Activated gamma-delta T cell (primary cell): ENCODE data around the gene TRAF6.
"Not testable (repeated sequence)": the region's sequence is repeated elsewhere in the genome, so short reads cannot be mapped to it uniquely, and the experiment has no call there.

Experiments
- DNase-seq: peaks from one replicate; lab custom pipeline; 2025; lab: John Stamatoyannopoulos, UW
- total RNA-seq, 2 donors: gene quantifications; one replicate each; lab custom pipeline; 2026; lab: John Stamatoyannopoulos, UW

TRAF6 gene, protein sequence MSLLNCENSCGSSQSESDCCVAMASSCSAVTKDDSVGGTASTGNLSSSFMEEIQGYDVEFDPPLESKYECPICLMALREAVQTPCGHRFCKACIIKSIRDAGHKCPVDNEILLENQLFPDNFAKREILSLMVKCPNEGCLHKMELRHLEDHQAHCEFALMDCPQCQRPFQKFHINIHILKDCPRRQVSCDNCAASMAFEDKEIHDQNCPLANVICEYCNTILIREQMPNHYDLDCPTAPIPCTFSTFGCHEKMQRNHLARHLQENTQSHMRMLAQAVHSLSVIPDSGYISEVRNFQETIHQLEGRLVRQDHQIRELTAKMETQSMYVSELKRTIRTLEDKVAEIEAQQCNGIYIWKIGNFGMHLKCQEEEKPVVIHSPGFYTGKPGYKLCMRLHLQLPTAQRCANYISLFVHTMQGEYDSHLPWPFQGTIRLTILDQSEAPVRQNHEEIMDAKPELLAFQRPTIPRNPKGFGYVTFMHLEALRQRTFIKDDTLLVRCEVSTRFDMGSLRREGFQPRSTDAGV
- 44.0 to 56.7 reads per million in 2 donors for total RNA-seq

DNA sequence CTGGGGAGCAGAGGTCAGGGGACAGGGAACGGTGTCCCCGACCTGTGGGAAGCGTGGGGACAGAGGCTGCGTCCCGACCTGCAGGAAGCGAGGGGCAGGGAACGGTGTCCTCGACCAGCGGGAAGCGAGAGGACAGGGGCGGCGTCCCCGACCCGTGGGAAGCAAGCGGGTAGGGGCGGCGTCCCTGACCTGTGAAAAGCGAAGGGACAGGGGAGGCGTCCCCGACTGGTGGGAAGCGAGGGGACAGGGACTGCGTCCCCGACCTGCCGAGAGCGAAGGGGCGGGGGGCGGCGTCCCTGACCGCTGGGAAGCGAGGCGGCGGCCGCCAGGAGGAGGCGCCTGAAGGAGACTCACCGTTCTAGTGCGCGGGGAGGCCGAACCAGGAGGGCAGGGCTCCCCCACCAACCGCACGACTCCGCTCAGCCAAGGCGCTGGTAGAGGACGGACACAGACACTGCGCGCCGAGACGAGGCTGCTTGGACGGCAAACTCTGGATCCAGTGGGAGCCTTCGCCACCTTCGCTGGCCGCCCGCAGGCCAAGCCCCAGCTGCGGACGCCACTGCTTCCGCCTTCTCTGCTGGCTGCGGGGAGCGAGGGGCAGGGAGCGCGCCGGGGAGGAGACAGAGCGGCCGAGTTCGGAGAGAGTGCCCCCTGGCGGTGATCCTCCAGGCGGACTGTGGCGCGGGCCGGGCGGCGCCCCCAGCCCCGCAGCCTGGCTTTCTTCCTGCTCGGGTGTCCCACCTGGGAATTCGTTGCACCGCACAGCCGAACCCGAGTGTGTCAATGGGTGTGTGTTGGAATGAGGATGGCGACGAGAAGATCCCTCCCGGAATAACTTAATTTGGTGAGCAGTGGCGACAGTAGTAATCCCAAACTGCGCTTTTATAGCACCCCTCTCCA, at the start of gene TRAF6:
TRAF6 (minus strand) TSS at position 579 of the 900 bp plus-strand sequence. CDS start 8,757 bp downstream, outside the sequence.
- DNase-seq, result peak; percentile 66

DNA sequence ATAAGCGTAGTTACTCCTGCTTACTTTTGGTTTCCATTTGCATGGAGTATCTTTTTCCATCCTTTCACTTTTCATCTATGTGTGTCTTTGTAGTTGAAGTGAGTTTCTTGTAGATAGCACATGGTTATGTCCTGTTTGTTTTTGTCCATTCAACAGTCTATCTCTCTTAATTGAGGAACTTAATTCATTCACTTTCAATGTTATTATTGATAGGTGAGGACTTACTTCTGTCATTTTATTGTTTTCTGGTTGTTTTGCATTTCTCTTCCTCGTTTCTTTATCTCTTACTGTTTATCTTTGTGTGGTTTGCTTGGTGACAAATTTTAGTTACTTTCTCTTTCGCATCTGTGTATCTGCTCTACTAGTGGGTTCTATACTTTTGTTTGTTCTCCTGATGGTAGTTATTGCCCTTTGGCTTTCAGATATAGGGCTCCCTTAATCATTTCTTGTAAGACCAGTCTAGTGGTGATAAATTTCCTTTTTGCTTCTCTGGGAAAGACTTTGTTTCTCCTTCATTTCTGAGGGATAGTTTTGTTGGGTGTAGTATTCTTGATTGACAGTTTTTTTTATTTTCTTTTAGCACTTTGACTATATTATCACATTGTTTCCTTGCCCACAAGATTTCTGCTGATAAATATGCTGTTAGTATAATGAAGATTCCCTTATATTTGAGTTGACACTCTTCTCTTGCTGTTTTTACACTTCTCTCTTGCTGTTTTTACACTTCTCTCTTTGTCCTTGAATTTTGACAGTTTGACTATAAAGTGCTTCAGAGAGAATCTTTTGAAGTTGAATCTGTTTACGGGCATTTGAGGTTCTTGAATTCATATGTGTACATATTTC, 48.7 kb upstream of the TRAF6 start:
- no peak for DNase-seq

DNA sequence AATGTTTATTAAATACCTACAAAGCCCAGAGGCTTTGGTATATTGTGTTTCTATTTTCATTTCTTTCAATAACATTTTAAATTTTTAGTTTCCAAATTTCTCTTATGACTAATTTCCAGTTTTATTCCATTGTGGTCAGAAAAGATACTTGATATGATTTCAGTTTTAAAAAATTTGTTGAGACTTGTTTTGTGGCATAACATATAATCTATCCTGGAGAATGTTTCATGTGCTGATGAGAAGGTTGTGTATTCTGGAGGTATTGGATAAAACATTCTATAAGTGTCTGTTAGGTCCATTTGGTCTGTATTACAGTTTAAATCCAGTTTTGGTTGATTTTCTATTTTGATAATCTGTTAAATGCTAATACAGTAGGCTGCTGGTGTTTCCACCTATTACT, 47.9 kb upstream of the TRAF6 start:
- DNase-seq, result no peak

- DNase-seq, result not testable (repeated sequence)
These were observed 47.3 kb upstream of the TRAF6 start for GRCh38 chr11:36557390-36557789.

DNA sequence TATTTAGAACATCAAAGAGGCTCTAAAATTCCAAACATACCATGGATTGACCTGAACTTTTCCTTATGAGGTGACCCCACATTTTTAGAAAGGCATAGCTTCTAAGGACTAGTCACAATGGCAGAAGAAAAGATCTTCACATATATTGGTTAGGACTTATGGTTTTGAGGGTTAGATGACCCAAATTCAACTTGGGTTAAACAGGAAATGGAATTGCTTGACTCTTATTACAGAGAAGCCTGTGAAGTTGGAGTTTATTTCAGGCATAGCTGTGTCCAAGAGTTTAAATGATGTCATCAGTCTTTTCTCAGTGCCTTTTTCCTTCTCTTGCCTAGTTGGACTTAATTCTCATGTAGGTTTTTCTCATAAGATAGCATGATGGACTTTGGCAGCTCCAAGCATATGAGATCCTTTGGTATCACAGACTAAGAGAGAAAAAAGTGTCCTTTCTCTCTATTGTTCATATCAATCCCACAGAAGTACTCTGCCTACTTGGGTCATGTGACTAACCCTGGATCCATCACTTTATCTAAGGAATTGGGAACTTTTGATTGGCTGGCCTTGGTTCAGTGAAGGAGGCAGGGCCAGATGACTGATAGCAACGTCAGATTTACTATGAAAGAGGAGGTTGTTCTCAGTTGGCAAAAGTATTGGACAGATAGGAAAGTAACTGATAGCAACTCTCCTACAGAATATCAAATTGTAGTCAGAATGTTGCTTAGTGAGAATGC, 40.5 kb upstream of the TRAF6 start:
- DNase-seq, result no peak

- DNase-seq, result no peak
These were observed 30.9 kb upstream of the TRAF6 start for GRCh38 chr11:36540998-36541397.

- no peak for DNase-seq
These were observed 24.3 kb upstream of the TRAF6 start for GRCh38 chr11:36534276-36534840.

GRCh38 chr11:36532941-36533601, 23.0 kb upstream of the TRAF6 start:
- no peak for DNase-seq

DNA sequence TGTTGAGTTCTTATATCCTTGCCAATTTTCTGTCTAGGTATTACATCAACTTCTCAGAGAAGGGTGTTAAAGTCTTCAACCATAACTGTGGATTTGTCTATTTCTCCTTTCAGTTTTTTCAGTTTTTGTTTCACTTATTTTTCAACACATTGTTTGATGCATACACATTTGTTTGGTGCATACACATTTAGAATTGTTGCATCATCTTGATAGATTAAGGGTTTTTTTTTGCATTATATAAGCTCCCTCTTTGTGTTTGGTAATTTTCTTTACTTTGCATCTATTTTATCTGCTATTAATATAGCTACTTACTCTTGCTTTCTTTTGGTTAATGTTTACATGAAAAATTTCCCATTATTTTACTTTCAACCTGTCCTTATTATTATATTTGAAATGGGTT, 20.8 kb upstream of the TRAF6 start:
- DNase-seq, result no peak

DNA sequence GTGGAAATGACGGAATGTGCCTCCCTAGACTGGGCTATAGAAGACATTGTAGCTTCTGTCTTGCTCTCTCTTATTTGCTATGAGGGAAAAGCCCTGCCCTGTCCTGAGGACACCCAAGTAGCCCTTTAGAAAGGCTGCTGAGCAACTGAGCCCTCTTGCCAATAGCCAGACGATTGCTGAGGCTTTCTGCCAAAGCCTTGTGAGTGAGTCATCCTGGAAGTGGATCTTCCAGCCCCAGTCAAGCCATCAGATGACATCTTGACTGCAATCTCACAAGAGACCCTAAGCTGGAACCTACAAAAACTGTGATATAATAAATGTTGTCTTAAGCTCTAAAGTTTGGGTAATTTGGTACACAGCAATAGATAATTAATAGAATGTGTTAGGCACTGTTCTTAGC, 3.9 kb upstream of the TRAF6 start:
- DNase-seq, result no peak

DNA sequence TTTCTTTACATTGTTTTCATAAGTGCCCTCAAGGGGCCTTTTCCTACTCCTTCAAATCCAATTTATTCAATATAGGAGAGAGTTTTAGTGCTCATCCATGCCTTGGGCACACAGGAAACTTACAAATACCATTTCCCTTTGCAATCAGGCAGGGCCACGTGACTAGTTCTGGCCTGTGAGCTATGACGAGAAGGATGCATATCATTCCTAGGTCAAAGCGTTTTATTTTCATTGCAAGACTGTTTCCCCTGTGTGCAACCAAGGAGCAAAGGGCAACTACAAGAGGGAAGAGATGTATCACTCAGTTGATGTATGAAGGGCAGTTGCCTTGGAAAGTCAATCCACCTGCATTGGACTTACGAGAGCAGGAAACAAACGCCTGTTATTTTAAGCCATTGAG, 1.9 kb upstream of the TRAF6 start:
- DNase-seq, result no peak

- DNase-seq, result not testable (repeated sequence)
These were observed 990 bp upstream of the TRAF6 start for GRCh38 chr11:36511062-36511461.

DNA sequence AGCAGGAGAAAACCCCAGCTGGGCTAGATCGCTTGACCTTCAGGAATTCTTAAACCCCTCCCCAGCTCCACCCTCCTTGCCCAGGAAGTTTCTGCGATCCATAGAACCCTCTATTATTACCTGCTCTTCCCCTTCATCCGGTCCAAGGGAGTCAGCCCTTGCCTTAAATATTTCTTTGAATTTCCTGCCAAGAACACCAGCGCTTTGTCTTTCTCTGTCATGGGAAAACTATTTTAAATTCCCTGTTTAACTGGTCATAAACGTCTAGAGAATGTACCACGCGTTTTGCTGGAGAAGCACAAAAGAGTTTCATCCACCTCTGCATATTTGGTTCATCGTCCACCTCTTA, 496 bp upstream of the TRAF6 start:
- DNase-seq, result no peak

DNA sequence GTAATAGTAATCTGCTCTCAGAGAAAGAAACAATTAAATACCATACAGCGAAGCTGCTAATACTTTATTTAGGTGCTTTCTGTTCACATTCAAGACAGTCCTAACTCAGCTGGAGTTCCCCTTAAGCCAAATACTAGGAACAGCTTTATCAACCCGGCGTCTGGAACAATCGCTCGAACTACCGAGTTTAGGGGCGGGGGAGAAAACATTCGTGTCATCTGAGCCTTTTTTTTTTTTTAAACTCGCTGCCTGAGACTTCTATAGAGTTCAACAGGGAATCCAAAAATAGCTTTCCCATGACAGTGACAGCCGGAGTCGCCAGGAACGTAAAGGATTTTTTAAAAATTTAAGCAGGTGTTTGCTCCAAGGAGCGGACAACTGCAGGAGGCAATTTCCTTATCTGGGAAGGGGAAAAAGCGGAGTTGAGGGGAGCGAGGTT, 852 bp downstream of the TRAF6 start:
- DNase-seq, result no peak

DNA sequence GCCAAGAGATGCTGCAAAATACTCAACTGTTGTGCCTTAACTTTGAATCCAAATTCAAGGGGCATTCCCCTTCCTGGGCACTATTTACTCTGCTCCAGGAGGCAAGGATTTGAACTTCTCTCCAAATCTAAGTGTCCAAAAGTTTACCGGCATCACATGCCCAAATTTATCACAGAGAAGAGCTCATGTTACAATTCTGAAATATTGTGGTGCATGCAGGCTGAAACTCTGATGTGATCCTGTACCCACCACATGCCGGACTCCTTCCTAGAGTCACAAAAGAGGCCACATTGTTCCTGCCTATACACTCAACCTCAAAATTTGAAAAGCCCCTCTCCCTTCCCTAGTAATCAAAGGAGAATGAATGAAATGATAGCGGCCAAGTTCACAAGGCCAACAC, 1.3 kb downstream of the TRAF6 start:
- DNase-seq, result no peak

DNA sequence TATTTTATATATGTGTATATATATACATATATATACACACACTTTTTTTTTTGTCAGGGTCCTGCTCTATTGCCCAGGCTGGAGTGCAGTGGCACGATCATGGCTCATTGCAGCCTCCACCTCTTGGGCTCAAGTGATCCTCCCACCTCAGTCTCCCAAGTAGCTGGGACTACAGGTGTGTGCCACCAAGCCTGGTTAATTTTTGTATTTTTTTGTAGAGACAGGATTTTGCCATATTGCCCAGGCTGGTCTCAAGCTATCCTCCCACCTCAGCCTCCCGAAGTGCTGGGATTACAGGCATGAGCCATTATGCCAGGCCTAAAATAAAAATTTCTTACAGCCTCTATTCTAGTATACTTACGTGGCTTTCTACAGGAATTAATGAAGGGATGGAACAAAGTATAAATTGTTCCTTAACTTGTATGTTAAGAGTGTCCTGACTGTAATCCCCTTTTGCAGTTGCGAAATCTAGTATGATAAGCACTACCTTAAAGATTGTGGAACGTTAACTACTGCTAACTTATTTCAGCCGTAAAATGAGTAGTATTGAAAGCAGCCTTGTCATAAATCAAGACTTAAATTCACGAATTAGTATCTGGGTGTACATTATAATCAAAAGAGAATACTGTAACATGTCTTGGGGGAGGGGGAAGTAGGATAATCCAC, 2.1 kb downstream of the TRAF6 start:
- DNase-seq, result no peak

- DNase-seq, result no peak
These were observed 8.8 kb downstream of the TRAF6 start for GRCh38 chr11:36501236-36501635.

- DNase-seq, result no peak
These were observed 9.8 kb downstream of the TRAF6 start for GRCh38 chr11:36500315-36500721.

- no peak for DNase-seq
These were observed 10.8 kb downstream of the TRAF6 start for GRCh38 chr11:36499315-36499714.

DNA sequence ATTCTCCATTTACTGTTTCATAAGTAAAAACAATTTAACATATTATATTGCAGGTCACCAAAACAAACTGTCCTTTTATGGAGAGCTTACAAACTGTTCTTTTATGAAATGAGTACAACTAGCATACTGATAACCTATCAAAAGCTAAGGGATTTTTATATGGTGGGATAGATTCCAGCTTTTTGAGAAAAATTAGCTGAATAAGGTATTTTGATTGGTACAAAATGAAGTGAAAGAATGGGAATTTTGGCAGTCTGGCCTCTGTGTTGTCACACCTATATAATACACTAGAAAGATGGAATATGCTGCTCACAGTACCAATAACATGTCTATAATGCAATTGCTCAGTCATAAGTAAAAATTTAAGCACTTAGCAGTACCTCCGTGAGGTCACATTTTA, 11.4 kb downstream of the TRAF6 start:
- DNase-seq, result no peak
